HepG2 (cell line): ENCODE measurements around the gene TMEM19. TPM values are rescaled to one million over a fixed set of nuclear protein-coding genes. Genes with fewer than 3 reads are reported as not detected.

Experiments
- BHLHE40 ChIP-seq: IDR thresholded peaks from 2 replicates; pipeline ENCODE4 v1.6.1; 2011; ENCODE audit warnings: low read length, improper control_type of control experiment
- CHD2 ChIP-seq: IDR thresholded peaks from 2 replicates; pipeline ENCODE4 v1.6.1; 2011; ENCODE audit warnings: low read depth, low read length, improper control_type of control experiment
- DNMT1 ChIP-seq: sonication (generic); formaldehyde crosslinking; IDR thresholded peaks from 2 replicates; pipeline ENCODE4 v1.5.1; 2020; ENCODE audit warnings: mild to moderate bottlenecking, missing genetic modification reagents
- DZIP1 ChIP-seq: sonication (generic); formaldehyde crosslinking; IDR thresholded peaks from 2 replicates; pipeline ENCODE4 v1.5.0; 2020; ENCODE audit warnings: mild to moderate bottlenecking, missing genetic modification reagents
- FOXJ3 ChIP-seq: sonication (generic); formaldehyde crosslinking; IDR thresholded peaks from 2 replicates; pipeline ENCODE4 v1.4.0; 2020; ENCODE audit warnings: missing genetic modification reagents, mild to moderate bottlenecking, borderline replicate concordance
- FOXP4 ChIP-seq: sonication (generic); formaldehyde crosslinking; IDR thresholded peaks from 2 replicates; pipeline ENCODE4 v1.4.0; 2020; ENCODE audit warnings: missing genetic modification reagents
- GZF1 ChIP-seq: sonication (generic); formaldehyde crosslinking; IDR thresholded peaks from 2 replicates; pipeline ENCODE4 v1.5.1; 2020; ENCODE audit warnings: mild to moderate bottlenecking, missing genetic modification reagents
- KDM4B ChIP-seq: sonication (generic); formaldehyde crosslinking; IDR thresholded peaks from 2 replicates; pipeline ENCODE4 v1.4.0; 2020; ENCODE audit warnings: missing genetic modification reagents
- PRDM4 ChIP-seq: sonication (generic); formaldehyde crosslinking; IDR thresholded peaks from 2 replicates; pipeline ENCODE4 v1.9.0; 2021; ENCODE audit warnings: missing genetic modification reagents, borderline replicate concordance
- SETDB1 ChIP-seq: sonication (generic); formaldehyde crosslinking; IDR thresholded peaks from 2 replicates; pipeline ENCODE4 v1.5.1; 2020; ENCODE audit warnings: missing genetic modification reagents, mild to moderate bottlenecking, borderline replicate concordance
- TBX3 ChIP-seq: fragments of 450-650 bp; IDR thresholded peaks from 2 replicates; pipeline ENCODE4 v1.6.1; 2017; ENCODE audit warnings: antibody characterized with exemption, mild to moderate bottlenecking, inconsistent platforms, borderline replicate concordance
- TFE3 ChIP-seq: IDR thresholded peaks from 2 replicates; pipeline ENCODE4 v1.6.1; 2016
- ZFP91 ChIP-seq: sonication (generic); formaldehyde crosslinking; IDR thresholded peaks from 2 replicates; pipeline ENCODE4 v1.9.0; 2022; ENCODE audit warnings: missing genetic modification reagents, mild to moderate bottlenecking, borderline replicate concordance
- ZNF225 ChIP-seq: sonication (generic); formaldehyde crosslinking; IDR thresholded peaks from 2 replicates; pipeline ENCODE4 v1.4.0; 2020; ENCODE audit warnings: mild to moderate bottlenecking, missing genetic modification reagents
- ZNF326 ChIP-seq: sonication (generic); formaldehyde crosslinking; IDR thresholded peaks from 2 replicates; pipeline ENCODE4 v1.4.0; 2020; ENCODE audit warnings: missing genetic modification reagents, borderline replicate concordance
- ZNF431 ChIP-seq: sonication (generic); formaldehyde crosslinking; IDR thresholded peaks from 2 replicates; pipeline ENCODE4 v1.9.0; 2022; ENCODE audit warnings: missing genetic modification reagents, low read depth, mild to moderate bottlenecking, borderline replicate concordance
- ZNF577 ChIP-seq: sonication (generic); formaldehyde crosslinking; IDR thresholded peaks from 2 replicates; pipeline ENCODE4 v1.4.0; 2020; ENCODE audit warnings: mild to moderate bottlenecking, low read depth, missing genetic modification reagents, borderline replicate concordance
- polyA plus RNA-seq, 8 experiments: library from polyadenylated mRNA; depleted of rRNA in 3 of 8; stranded (reverse) in 7 of 8; unstranded in 1 of 8; fragments of >200 nt; fragmentation: Illumina TruSeq in 4 of 8; extraction: Trizol in 4 of 8; gene quantifications; 2 replicates each; pipeline versions ENCODE4 v1.2.1 to v1.2.3, GENCODE V29; 2011 to 2016; ENCODE audit warnings: low read depth in 4 of 8, missing spikeins in 1 of 8, mixed read lengths in 1 of 8; ENCODE audit not compliant: insufficient read depth in 1 of 8
- total RNA-seq, 5 experiments: library from RNA; depleted of rRNA; stranded (reverse); fragments of >200 nt; fragmentation: Illumina TruSeq; extraction: Trizol; gene quantifications; 2 replicates each; pipeline ENCODE4 v1.2.3, GENCODE V29; 2016; ENCODE audit warnings: low read depth in 1 of 5

TMEM19 gene
- total and polyA plus RNA-seq, 2 of the 13 experiments (the other 11 are each of a cell fraction or from before 2014, with no cell fraction given): 16.9 to 22.5 TPM

GRCh38 chr12:71663561-71664410, 22.1 kb upstream of the TMEM19 start, which contains the start of the genes THAP2 and ZFC3H1 (continued):
- TF ChIP-seq DZIP1 (0 out of 2 replicates have a peak, but pooled peaks have one; percentile 35), SETDB1 (no peak), PRDM4 (CRISPR knock-in tag) (no peak), ZFP91 (peak; percentile 66; the same call in 1 of the 2 replicates), ZNF225 (no peak), TBX3 (no peak), ZNF431 (CRISPR knock-in tag) (no peak), DNMT1 (CRISPR knock-in tag) (no peak), FOXP4 (CRISPR knock-in tag) (0 out of 2 replicates have a peak, but pooled peaks have one; percentile 3), FOXJ3 (CRISPR knock-in tag) (no peak), BHLHE40 (no peak), TFE3 (CRISPR knock-in tag) (0 out of 2 replicates have a peak, but pooled peaks have one; percentile 14), ZNF326 (no peak), KDM4B (CRISPR knock-in tag) (0 out of 2 replicates have a peak, but pooled peaks have one; percentile 26), ZNF577 (CRISPR knock-in tag) (no peak), CHD2 (peak; percentile 97), GZF1 (CRISPR knock-in tag) (peak; percentile 71; the same call in 1 of the 2 replicates)
